Naive thymus-derived CD8-positive, alpha-beta T cell (primary cell): ENCODE measurements around the gene GBE1. TPM values are rescaled to one million over a fixed set of nuclear protein-coding genes. Genes with fewer than 3 reads are reported as not detected.
A peak's percentile ranks its signal among the peaks of the same experiment; 100 is the strongest.

ENCODE experiments used
- ATAC-seq, 2 donors: fragments of 150-1000 bp; cut with Tn5 transposase in 1 of 2; sonication (Bioruptor Pico), chemical (Tn5 transposase) in 1 of 2; 1 replicate in 1 of 2; 2 replicates in 1 of 2; pipeline ENCODE4 v1.10.0; 2021; ENCODE audit warnings: mild to moderate bottlenecking in 2 of 2, moderate library complexity in 2 of 2
- POLR2A ChIA-PET: fragments of 350-600 bp; sonication (Branson Sonifier 250); formaldehyde crosslinking; loops from one replicate; lab custom pipeline; 2021; ENCODE audit warnings: antibody characterized with exemption; lab: Charles Lee
- DNase-seq, 10 donors: peaks; one replicate each; pipeline versions ENCODE4 v3.0.0 to v3.0.0-alpha.2; 2020 to 2022
- H3K27ac Mint-ChIP-seq, 10 donors: one replicate each; pipeline ENCODE4 v1.8.0; 2020 to 2022; ENCODE audit warnings: mild to moderate bottlenecking in 10 of 10, mixed read lengths in 10 of 10, moderate library complexity in 4 of 10, inconsistent platforms in 1 of 10
- H3K27me3 Mint-ChIP-seq, 5 donors: one replicate each; pipeline ENCODE4 v1.8.0; 2021 to 2022; ENCODE audit warnings: mixed read lengths in 5 of 5
- H3K36me3 Mint-ChIP-seq, 3 donors: one replicate each; pipeline ENCODE4 v1.8.0; 2020 to 2022; ENCODE audit warnings: mixed read lengths in 3 of 3, mild to moderate bottlenecking in 2 of 3, inconsistent platforms in 1 of 3
- H3K4me1 Mint-ChIP-seq, 4 donors: one replicate each; pipeline ENCODE4 v1.8.0; 2021 to 2022; ENCODE audit warnings: mixed read lengths in 4 of 4
- H3K4me3 Mint-ChIP-seq, 10 donors: one replicate each; pipeline ENCODE4 v1.8.0; 2020 to 2022; ENCODE audit warnings: mild to moderate bottlenecking in 10 of 10, mixed read lengths in 10 of 10, moderate library complexity in 6 of 10, inconsistent platforms in 1 of 10
- H3K9me3 Mint-ChIP-seq, 9 donors: one replicate each; pipeline ENCODE4 v1.8.0; 2020 to 2022; ENCODE audit warnings: mixed read lengths in 9 of 9, mild to moderate bottlenecking in 3 of 9, inconsistent platforms in 1 of 9, moderate library complexity in 1 of 9
- polyA plus RNA-seq, 3 donors: library from polyadenylated mRNA; unstranded; fragments of 300-500 nt; fragmentation: Illumina TruSeq; gene quantifications; one replicate each; pipeline ENCODE4 v1.2.3, GENCODE V29; 2021
- total RNA-seq, 8 experiments: library from RNA in 2 of 8; stranded (reverse) in 2 of 8; gene quantifications; one replicate each; pipeline ENCODE4 v1.2.3 and lab custom pipeline; 2021 to 2026

Gene GBE1
- total and polyA plus RNA-seq, 5 experiments from 2014 or later: 8.9 to 10.4 (median 9.8) TPM

DNA sequence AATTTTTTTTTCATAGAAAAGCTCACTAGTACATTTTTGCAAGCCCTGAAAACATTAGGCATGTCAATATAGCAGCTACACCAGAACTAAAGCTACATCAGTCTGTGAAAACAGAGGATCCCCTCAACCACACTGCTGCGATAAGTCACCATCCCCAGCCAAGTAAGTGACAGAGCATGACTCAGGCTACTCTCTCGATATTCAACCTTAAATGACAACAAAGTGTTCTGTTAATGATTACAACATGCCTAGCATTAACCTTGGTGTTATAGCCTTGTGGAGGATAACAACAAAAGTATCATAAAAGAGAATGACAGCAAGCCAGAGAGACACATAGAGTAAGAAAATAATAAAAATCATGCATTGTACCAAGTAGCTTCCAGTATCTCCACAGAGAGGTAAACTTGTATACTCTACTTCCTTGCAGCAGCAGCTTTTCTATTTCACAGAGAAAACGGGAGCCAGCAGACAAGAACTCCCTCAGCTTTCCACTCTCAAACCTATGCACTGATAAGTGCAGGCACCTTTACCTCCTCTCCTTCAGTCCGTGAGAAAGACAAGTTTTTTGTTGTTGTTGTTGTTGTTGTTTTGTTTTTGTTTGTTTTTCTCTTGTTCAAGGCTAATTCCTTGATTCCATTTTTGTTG lies 76.6 kb downstream of the GBE1 start:
- ATAC-seq (no peak), DNase-seq (no peak)
- POLR2A ChIA-PET: no interaction called here
- no peaks in the 10 kb centered on the region for H3K27me3 Mint-ChIP-seq
- H3K9me3 Mint-ChIP-seq: peaks cover 0 to 3% (median 0%) of the 10 kb centered on the region in 9 donors
- H3K27ac Mint-ChIP-seq: no peak overlapping the region
- H3K36me3 Mint-ChIP-seq: peaks cover 5 to 35% (median 16%) of the 10 kb centered on the region in 3 donors
- no peaks in the 10 kb centered on the region for H3K4me1 Mint-ChIP-seq
- H3K4me3 Mint-ChIP-seq: no peak overlapping the region

DNA sequence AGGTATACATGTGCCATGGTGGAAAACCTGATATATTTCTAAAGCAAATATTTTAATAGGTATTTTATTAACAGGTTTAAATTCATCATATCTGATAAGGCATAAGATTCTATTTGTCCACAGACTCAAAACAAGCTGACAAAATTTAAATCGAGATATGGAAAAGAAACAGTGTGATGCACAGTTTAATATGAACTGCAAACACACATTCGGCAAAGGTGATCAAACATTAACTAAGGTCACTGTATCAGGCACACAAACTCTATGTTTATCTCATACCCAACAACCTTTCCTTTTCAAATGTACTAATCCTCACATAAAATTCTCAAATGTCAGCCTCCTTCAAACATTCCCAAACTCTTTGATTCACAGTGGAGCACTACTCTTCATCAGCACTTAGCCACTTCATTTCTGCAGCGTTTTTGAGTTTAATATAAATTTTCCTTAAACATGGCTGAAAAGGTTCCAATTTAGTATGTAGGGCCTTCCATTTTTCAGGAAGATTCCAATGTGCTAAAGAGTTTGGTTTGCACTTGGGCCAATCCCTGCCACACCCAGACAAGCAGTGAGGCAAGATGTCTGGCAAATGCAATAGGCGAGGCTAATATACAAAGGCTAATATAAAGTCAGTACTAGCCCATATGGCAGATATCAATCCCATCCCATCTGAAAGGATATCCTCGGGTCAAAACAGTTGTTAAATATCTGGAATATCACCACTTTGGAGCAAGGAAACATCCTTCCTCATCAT lies 84.6 kb downstream of the GBE1 start:
- H3K4me1 Mint-ChIP-seq: no peaks in the 10 kb centered on the region
- peaks cover 0 to 17% (median 5%) of the 10 kb centered on the region in 3 donors for H3K36me3 Mint-ChIP-seq
- no peak overlapping the region for H3K4me3 Mint-ChIP-seq
- ATAC-seq: no peak
- H3K27ac Mint-ChIP-seq: no peak overlapping the region
- no peaks in the 10 kb centered on the region for H3K9me3 Mint-ChIP-seq
- POLR2A ChIA-PET: no interaction called here
- DNase-seq: no peak
- H3K27me3 Mint-ChIP-seq: no peaks in the 10 kb centered on the region

DNA sequence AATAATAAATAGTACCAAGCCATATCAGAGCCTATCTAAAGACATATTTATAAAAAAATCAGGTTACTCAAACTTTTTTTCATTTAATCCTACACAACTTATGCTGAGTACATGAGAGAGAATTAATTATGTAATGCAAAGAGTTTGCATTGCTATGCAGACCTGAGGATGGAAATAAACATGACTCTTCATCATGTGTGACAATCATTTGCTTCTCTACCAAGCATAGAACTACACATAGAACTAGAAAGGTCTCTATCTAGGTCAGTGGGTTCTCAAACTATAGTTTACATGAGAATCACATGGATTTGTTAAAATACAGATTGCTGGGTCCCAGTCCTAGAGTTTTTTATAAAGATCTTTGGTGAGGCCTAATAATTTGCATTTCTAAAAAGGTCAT lies 86.8 kb downstream of the GBE1 start:
- ATAC-seq (no peak), DNase-seq (no peak)
- no peak overlapping the region for H3K4me3 Mint-ChIP-seq
- H3K9me3 Mint-ChIP-seq: no peaks in the 10 kb centered on the region
- no peaks in the 10 kb centered on the region for H3K27me3 Mint-ChIP-seq
- H3K36me3 Mint-ChIP-seq: peaks cover 0 to 2% (median 2%) of the 10 kb centered on the region in 3 donors
- no peaks in the 10 kb centered on the region for H3K4me1 Mint-ChIP-seq
- POLR2A ChIA-PET: no interaction called here
- H3K27ac Mint-ChIP-seq: no peak overlapping the region

GRCh38 chr3:81668283-81668682 lies 93.2 kb downstream of the GBE1 start:
- Mint-ChIP-seq H3K4me1 (no peaks in the 10 kb centered on the region), H3K4me3 (no peak overlapping the region), H3K27ac (no peak overlapping the region), H3K27me3 (no peaks in the 10 kb centered on the region), H3K36me3 (peaks cover 0 to 8% (median 0%) of the 10 kb centered on the region in 3 donors), H3K9me3 (no peaks in the 10 kb centered on the region)
- ATAC-seq (no peak), DNase-seq (no peak)
- POLR2A ChIA-PET: no interaction called here

GRCh38 chr3:81666502-81667121 lies 94.8 kb downstream of the GBE1 start:
- Mint-ChIP-seq H3K9me3 (no peaks in the 10 kb centered on the region), H3K4me1 (no peaks in the 10 kb centered on the region), H3K27ac (peak overlapping the region in 1 of 10 donors; percentile 23), H3K36me3 (peaks cover 0 to 8% (median 0%) of the 10 kb centered on the region in 3 donors), H3K27me3 (no peaks in the 10 kb centered on the region), H3K4me3 (no peak overlapping the region)
- POLR2A ChIA-PET: no interaction called here
- peak in 3 of 10 donors; percentile 1 to 22 (median 17) for DNase-seq
- ATAC-seq: no peak

- H3K27me3 Mint-ChIP-seq: no peaks in the 10 kb centered on the region
- DNase-seq (no peak), ATAC-seq (no peak)
- peaks cover 0 to 6% (median 2%) of the 10 kb centered on the region in 3 donors for H3K36me3 Mint-ChIP-seq
- POLR2A ChIA-PET: no interaction called here
- H3K27ac Mint-ChIP-seq: peak overlapping the region in 1 of 10 donors; percentile 15
- no peak overlapping the region for H3K4me3 Mint-ChIP-seq
- H3K4me1 Mint-ChIP-seq: no peaks in the 10 kb centered on the region
- H3K9me3 Mint-ChIP-seq: no peaks in the 10 kb centered on the region
These were observed 98.3 kb downstream of the GBE1 start for GRCh38 chr3:81663114-81663513.

GRCh38 chr3:81660036-81660435 lies 101.4 kb downstream of the GBE1 start:
- no peak for DNase-seq
- no peak for ATAC-seq
- POLR2A ChIA-PET: no interaction called here

DNA sequence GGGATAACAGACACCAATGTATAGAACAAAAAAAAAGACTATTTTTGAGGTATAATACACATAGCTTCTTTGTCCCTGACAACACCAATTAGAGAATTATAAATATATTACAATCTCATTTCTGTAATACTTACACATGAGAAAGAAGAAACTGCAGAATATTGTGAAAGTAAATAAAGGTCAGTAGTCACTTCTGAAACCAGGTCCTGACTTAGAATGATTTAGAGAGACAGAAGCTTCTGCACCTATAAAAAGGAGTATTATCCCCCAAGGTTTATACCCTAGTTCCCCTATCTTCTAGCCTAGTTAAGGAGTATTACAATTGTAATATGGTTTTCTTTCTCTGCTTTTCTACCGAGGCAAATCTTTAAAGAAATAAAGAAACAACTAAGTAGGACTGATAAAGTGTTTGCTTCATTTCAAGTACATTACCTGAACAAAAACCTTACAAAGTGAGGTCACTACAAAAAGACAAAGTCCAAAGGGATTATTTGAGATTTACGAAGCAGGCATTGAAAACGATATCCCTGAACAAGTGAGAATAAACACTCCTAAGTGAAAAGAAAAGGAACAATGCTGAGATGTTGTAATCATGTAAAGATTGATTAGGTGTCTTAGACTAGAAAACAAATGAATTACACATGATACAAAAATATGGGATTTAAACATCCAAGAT lies 103.0 kb downstream of the GBE1 start:
- no peak for DNase-seq
- no peak overlapping the region for H3K27ac Mint-ChIP-seq
- no peaks in the 10 kb centered on the region for H3K9me3 Mint-ChIP-seq
- no peaks in the 10 kb centered on the region for H3K4me1 Mint-ChIP-seq
- ATAC-seq: no peak
- H3K27me3 Mint-ChIP-seq: no peaks in the 10 kb centered on the region
- H3K4me3 Mint-ChIP-seq: no peak overlapping the region
- POLR2A ChIA-PET: no interaction called here
- H3K36me3 Mint-ChIP-seq: peaks cover 0 to 2% (median 0%) of the 10 kb centered on the region in 3 donors

More at GRCh38 chr3:81660036-81660435, 101.4 kb downstream of the GBE1 start:
- peaks cover 0 to 2% (median 0%) of the 10 kb centered on the region in 3 donors for H3K36me3 Mint-ChIP-seq
- H3K27me3 Mint-ChIP-seq: no peaks in the 10 kb centered on the region
- H3K9me3 Mint-ChIP-seq: no peaks in the 10 kb centered on the region
- H3K27ac Mint-ChIP-seq: no peak overlapping the region
- no peaks in the 10 kb centered on the region for H3K4me1 Mint-ChIP-seq
- no peak overlapping the region for H3K4me3 Mint-ChIP-seq

- POLR2A ChIA-PET: no interaction called here
- Mint-ChIP-seq H3K27ac (no peak overlapping the region), H3K36me3 (peaks cover 3 to 5% (median 4%) of the 10 kb centered on the region in 3 donors), H3K27me3 (no peaks in the 10 kb centered on the region), H3K4me1 (no peaks in the 10 kb centered on the region), H3K4me3 (no peak overlapping the region), H3K9me3 (no peaks in the 10 kb centered on the region)
- DNase-seq: no peak
- ATAC-seq: no peak
These were observed 110.3 kb downstream of the GBE1 start for GRCh38 chr3:81651139-81651538.

- Mint-ChIP-seq H3K9me3 (no peaks in the 10 kb centered on the region), H3K4me3 (no peak overlapping the region), H3K4me1 (no peaks in the 10 kb centered on the region), H3K36me3 (peaks cover 3 to 5% (median 4%) of the 10 kb centered on the region in 3 donors), H3K27ac (no peak overlapping the region), H3K27me3 (no peaks in the 10 kb centered on the region)
- DNase-seq: no peak
- no peak for ATAC-seq
- POLR2A ChIA-PET: no interaction called here
These were observed 111.3 kb downstream of the GBE1 start for GRCh38 chr3:81650187-81650586.

DNA sequence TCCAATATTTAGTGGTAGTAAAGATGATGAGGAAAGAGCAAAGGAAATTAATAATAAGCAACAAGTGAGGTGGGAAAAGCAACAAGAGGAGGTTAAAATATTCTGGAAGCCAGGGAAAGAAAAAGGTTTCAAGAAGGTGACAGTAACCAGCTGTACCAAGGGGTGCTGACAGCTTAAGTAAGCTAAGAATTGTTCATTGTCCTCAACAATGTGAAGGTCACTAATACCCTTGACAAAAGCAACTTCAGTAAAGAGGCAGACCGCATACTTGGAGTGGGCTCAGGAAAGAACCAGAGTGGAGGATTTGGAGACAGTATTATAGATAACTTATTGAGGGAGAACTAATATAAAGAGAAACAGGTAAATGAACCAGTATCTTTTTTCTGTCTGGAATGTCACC lies 116.2 kb downstream of the GBE1 start:
- POLR2A ChIA-PET: no interaction called here
- Mint-ChIP-seq H3K36me3 (peaks cover 4 to 11% (median 6%) of the 10 kb centered on the region in 3 donors), H3K9me3 (no peaks in the 10 kb centered on the region), H3K27me3 (no peaks in the 10 kb centered on the region), H3K4me1 (no peaks in the 10 kb centered on the region), H3K4me3 (no peak overlapping the region), H3K27ac (no peak overlapping the region)
- DNase-seq (no peak), ATAC-seq (no peak)

- no peaks in the 10 kb centered on the region for H3K9me3 Mint-ChIP-seq
- POLR2A ChIA-PET: no interaction called here
- H3K4me3 Mint-ChIP-seq: no peak overlapping the region
- peaks cover 0 to 2% (median 0%) of the 10 kb centered on the region in 4 donors for H3K4me1 Mint-ChIP-seq
- ATAC-seq (no peak), DNase-seq (no peak)
- peaks cover 0 to 10% (median 9%) of the 10 kb centered on the region in 3 donors for H3K36me3 Mint-ChIP-seq
- H3K27ac Mint-ChIP-seq: no peak overlapping the region
- H3K27me3 Mint-ChIP-seq: no peaks in the 10 kb centered on the region
These were observed 117.7 kb downstream of the GBE1 start for GRCh38 chr3:81643721-81644120.

DNA sequence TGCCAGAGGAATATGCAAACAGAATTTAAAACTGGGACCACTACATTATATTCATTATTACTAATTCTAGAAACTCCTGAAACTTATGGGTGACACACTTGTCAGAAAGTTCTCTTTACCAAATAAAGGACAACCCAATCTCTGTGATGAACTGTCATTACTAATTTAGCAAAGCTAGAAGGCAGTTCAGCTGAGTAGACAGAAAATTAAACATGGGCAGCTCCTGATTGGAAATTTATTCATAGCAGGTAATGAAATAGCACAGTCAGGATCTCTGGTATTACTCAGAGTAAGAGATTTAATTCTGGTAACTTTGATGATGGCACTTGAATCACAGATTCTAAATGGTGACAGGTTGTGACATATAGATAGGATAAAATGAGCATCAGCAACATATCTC lies 123.0 kb downstream of the GBE1 start:
- no peaks in the 10 kb centered on the region for H3K9me3 Mint-ChIP-seq
- no peaks in the 10 kb centered on the region for H3K27me3 Mint-ChIP-seq
- H3K4me3 Mint-ChIP-seq: no peak overlapping the region
- POLR2A ChIA-PET: no interaction called here
- peaks cover 8 to 10% (median 9%) of the 10 kb centered on the region in 3 donors for H3K36me3 Mint-ChIP-seq
- peaks cover 0 to 2% (median 0%) of the 10 kb centered on the region in 4 donors for H3K4me1 Mint-ChIP-seq
- DNase-seq: no peak
- no peak for ATAC-seq
- H3K27ac Mint-ChIP-seq: no peak overlapping the region
